Activated CD8-positive, alpha-beta memory T cell treated with anti-CD3 and anti-CD28 coated beads for 1 hour (primary cell): ENCODE measurements around the gene PRSS21.

ENCODE experiments used
- DNase-seq, 2 donors: peaks; one replicate each; pipeline ENCODE4 v3.0.0-alpha.2; 2020; ENCODE audit warnings: low read depth in 1 of 2; ENCODE audit errors: extremely low read depth in 1 of 2

Gene PRSS21

DNA sequence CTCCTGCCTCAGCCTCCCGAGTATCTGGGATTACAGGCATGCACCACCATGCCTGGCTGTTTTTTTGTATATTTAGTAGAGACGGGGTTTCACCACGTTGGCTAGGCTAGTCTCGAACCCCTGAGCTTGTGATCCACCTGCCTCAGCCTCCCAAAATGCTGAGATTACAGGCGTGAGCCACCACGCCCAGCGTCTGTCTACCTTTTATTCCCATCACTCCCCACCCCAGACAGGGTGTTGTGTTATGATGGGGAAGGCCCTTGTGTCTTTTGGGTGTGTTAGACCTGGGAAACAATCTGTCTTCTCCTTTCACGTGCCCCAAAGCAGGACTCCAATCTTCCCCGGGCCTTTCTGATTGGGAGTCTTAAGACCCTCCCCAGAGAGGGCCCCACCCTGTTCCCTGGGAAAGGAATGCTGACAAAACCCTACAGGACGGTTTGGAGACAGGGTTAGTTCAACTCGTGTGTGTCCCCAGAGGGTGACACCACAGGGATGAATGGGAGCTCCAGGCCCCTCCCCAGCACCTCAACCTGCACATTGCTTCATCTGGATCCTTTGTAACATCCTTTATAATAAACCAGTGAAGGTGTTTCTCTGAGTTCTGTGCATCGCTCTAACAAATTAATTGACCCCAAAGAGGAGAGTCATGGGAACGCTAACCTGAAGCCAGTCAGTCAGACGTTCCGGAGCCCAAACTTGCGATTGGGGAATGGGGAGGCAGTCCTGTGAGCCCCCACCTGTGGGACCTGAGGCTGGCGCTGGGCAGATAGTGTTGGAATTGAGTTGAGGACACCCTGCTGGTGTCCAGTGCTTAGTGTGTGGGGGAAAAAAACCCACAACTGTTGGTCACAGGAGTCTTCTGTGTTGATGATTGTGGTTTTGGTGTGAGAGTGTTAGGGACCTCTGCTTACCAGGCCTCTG is 36.8 kb upstream of the PRSS21 start:
- DNase-seq: no peak

DNA sequence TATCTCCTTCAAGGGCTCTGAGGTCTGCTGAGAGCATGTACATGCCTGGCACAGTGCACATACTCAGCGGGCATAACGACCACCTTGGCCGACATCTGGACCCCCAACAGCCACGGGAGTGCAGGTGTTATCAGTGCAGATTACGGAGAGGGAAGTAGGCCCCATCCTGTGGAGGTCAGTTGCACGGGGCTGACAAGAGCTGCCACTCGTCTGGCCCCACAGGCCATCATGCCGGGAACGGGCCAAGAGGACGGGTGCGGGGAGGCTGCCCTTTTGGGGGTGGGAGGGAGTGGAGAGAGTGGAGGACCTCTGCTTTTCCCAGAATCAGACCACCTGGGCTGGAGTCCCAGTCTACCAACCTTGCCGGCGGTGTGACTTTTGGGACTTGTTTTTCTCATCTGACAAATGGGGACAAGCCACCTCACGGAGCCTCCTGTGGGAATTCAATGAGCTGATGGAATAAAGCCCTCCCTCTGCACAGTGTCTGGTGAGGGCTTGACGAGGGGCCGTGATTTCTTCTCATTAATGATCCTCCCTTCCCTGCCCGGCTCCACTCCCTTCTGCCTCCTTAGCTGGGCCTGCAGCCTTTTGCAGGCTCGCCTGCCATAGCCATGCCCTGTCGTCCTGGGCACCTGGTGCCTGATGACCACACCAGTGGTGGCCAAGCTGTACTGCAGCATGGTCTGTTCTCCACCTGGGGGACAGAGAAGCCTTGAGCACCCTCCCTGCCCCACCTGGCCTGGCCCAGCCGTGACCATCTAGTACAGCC is 34.3 kb upstream of the PRSS21 start:
- no peak for DNase-seq

DNA sequence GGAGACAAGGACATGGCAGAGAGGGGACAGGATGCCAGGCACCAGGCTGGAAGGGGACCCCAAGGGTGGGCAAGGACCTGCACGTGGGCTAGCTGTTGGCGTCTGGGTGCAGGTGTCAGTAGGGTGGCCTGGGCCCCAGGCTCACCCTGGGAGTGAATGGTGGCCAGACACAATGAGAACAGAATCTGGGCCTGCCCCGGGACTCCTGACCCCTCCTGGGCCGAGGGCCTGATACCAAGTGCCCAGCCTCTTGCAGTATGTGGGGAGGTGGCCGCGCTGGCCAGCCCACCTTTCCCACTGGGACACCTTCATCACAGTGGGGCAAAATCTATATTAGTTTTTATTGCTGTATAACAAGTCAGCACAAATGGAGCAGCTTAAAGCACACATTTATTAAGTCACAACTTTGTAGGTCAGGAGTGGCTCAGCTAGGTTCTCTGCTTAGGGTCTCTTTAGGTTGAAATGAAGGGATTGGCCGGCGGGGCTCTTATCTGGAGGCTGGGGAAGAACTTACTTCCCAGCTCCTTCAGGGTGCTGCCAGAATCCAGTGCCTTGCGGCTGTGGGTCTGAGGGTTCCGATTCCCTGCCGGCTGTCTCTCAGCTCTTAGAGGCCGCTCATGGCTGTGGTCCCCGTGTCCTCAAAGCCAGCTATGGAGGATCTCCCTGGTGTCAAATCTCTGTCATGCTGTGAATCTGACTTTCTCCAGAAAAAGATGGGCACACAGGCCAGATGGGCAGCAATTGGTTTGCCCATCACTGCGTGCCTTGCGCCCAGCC is 33.3 kb upstream of the PRSS21 start:
- no peak for DNase-seq

DNA sequence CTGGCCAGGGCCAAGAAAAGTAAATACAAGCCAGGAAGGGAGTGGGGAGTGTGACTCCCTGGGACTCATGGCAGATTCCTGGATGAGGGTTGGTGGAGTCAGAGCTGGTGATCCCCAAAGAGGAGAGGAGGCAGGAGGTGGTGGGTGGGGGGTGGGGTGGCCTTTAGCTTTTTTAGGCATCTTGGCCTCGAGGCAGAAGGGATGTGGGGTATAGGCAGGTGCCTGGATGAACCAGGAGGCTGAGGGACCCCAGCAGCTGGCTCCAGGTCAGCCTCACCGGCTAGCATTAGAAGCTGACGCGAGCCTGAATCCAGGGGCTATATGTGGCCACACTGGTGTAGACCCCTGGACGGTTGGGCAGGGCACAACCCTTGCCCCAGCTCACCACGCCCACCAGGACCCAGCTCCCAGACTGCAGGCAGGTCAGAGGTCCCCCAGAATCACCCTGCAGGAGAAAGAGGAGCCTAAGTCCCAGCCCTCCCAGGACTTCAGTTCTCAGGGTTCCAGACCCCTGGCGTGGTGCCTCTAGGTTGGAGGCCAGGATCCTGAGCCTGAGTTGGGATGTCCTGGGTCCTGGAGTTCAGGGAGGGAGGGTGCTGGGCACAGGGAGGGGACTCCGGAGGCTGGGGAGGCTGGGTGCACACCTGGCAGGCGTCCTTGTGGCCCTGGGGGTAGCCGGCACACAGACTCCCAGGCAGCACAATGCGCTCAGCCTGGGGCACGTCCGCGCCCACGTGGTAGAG is 32.5 kb upstream of the PRSS21 start:
- DNase-seq: no peak

DNA sequence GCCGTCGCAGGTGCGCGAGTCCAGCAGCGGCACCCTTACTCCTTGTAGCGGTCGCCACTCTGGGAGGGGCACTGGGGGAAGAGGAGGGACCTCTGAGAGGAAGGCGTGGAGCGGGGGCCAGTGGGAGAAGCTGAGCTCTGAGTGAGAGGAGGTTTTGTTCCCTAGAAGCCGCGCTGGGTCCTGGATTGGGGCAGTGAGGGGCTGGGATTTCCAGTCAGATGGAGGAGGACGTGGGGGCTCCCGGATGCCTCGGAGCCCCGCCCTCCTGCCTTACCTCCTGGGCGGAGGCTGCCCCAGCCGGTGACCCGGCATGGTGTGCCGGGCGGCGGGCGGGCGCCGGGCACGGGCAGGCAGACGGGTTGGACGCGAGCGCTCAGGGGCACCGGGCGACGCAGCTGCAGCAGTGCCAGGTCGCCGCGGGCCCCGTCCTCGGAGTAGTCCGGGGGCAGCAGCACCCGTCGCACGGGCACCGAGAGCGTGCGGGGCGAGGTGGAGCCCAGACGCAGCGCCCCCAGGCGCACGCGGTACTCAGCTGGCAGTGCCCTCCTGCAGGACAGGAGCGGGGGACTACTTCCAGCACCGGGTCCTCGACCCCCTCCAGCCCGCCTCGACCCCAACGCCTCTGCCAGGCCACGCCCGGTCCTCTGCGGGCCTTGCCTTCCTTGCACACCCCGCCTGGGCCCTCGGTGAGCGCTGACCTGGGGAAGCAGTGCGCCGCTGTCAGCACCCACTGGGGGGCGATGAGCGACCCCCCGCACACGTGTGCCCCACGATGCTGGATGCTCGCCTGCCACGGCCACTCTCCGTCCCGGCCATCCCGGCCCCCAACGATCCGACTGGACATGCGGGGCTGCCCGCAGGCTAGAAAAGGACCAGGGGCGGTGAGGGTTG is 31.7 kb upstream of the PRSS21 start:
- no peak for DNase-seq

DNA sequence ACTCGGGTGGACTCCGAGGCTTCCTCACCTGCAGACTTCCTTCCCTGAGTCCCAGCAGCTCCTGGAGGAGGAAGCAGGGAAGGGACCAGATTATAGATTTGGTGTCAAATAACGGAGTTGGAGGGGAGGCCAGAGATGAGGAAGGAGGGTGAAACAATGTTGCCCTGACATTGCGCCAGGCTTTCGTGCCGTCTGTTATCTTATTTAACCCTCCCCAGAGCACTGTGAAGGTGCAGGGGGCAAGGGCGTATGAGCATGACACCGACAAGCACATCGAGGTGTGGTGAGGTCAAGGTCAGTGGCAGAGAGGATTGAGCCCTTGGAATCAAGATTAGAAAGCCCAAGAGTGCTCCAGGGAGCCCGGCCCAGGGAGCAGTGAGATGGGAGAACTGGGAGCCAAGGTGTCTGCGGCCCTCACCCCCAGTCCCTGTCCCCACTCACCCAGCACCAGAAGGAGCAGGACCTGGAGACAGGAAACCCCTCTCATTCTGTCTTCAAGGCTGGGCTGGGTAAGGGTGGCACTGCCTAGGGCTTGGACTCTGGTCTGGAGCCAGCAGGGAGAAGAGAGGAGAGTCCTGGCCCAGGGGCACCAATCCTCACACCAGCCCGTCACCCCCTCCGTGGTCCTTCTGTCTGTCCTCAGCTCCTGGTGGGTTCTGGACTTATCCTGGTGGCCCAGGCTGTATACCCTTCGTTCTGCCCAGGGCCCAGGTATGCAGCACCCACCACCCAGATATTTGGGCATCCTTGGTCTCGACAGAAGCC is 30.8 kb upstream of the PRSS21 start:
- no peak for DNase-seq

DNA sequence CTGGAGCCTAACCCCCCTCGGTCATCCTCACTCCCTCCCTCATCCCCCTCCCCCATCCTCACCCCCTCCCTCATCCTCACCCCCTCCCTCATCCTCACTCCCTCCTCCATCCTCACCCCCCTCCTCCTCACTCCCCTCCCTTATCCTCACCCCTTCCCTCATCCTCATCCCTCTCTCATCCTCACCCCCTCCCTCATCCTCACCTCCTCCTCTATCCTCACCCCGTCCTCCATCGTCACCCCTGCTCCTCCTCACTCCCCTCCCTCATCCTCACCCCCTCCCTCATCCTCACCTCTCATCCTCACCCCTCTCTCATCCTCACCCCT is 30.2 kb upstream of the PRSS21 start:
- DNase-seq: no peak

DNA sequence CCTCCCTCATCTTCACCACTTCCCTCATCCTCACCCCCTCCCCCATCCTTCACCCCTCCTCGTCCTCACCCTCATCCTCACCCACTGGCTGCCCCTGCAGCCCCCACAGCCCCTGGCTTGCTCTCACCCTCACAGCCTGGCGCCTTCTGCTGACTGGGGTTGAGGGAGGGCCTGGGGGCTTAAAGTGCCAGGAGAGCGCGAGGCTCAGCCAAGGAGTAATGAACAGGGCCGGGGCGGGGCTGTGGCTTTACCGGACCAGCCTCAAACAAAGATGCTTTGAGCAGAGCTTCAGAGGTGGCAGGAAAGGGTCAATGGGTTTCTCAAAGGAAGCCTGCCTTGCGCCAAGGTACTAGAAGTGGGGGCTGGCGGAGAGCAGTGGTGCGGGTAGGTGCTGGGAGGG is 29.6 kb upstream of the PRSS21 start, which contains the start of gene PRSS33:
Gene PRSS33 (minus strand): TSS at position 155 of the 400 bp plus-strand sequence. CDS start 1,013 bp downstream, outside the sequence.
- DNase-seq: no peak

DNA sequence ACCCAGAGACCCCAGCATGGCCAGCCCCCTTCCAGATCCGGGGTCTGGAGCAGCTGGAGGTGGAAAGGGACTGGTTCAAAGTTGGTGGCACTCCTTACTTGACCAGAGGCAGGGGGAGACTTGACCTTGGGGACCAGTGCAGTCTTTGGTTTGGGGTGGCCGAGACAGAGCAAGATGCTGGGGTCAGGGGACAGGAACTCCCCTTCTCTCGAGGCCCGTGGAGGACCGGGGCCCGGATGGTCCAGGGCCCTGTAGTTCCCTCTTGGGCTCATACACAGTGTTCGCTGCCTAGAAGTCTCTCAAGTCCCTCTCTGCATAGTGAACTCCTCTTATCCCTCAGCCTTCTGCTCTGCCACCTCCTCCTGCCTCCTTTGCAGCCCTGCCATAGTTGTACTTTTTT is 29.1 kb upstream of the PRSS21 start:
- DNase-seq: no peak

DNA sequence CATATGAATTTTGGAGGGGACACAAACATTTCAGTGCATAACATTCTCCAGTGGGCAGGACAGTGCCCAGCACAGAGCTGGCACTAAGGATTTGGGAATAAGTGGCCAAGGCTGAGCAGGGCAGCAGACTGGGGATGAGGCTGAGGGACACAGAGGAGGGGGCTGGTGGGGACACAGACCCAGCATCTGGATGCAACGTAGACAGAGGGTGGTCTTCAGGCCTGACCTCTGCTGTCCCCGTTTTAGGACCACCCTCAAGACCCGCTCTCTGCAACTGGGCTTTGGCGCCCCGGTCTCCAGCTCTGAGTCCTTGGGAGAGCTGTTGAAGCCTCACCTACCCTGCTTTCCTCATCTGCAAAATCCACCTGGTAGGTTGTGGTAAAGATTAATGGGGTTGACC is 26.4 kb upstream of the PRSS21 start:
- DNase-seq: no peak

DNA sequence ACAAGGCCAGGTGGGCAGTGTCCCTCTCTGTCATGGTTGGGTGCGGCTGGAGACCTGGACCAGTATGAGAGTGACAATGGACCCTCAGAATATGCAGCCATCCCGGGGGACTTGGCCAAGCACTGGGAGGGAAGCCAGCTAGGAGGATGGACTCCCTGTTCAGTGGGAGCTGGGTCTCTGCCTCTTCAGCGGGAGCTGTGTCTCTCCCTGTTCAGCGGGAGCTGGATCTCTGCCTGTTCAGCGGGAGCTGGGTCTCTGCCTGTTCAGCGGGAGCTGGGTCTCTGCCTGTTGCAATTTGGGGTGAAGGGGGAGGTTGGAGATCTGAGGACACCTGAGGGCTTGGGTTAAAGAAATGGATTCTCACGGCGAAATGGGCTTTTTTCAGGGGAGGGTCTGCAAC is 25.9 kb upstream of the PRSS21 start:
- no peak for DNase-seq

DNA sequence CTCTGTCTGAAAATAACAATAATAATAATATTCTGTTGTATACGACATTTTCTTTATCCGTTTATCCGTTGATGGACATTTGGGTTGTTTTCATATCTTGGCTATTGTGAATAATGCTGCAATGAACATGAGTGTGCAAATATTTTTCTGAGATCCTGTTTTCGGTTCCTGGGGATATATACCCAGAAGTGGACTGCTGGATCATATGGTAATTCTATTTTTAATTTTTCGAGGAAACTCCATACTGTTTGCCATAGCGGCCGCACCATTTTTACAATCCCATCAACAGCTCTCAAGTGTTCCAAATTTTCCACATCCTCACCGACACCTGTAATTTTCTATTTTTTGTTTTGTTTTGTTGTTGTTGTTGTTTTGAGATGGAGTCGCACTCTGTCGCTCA is 24.1 kb upstream of the PRSS21 start:
- DNase-seq: no peak

DNA sequence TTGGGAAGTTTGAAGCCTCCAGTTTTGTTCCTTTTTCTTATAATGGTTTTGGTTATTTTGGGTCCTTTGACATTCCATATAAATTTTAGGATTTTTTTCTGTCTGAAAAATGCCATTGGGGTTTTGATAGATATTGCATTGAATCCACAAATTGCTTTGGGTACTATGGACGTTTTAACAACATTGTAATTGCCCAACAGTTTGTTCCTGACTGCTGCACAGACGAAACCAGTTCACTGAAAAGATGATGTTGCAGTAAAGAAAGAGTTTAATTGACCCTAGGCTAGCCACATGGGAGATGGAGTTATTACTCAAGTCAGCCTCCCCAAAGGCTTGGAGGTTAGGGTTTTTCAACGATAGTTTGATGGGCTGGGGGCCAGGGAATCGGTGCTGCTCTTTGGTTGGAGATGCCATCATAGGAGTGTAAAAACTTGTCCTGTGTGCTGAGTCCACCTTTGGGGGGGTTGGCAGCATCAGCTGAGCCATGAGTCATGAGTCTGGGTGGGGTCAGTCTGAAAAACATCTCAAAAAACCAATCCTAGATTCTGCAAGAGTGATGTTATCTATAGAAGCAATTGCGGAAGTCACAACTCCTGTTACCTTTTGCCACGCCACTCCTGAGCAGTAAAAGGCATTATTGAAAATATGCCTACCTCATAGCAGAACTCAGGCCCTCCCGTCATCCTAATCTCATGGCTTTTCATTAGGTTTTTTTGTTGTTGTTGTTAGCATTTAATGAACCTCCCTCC is 21.5 kb upstream of the PRSS21 start:
- no peak for DNase-seq

DNA sequence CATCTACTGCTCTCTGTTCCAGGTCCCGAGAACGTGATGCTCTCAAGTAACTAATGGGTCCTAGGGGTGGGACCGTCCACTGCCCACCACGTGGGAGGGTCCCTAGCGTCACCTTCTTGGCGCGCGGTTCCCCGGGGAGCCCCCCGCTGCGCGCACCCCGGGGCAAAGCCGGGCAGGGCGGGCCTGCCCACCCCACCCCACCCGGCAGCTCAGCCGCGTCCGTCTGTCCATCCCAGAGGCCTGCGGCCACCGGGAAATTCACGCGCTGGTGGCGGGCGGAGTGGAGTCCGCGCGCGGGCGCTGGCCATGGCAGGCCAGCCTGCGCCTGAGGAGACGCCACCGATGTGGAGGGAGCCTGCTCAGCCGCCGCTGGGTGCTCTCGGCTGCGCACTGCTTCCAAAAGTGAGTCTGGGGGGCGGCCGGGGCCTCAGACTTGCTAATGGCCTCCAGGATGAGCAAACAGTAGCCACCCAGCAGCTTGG is 18.3 kb upstream of the PRSS21 start:
- DNase-seq: no peak

DNA sequence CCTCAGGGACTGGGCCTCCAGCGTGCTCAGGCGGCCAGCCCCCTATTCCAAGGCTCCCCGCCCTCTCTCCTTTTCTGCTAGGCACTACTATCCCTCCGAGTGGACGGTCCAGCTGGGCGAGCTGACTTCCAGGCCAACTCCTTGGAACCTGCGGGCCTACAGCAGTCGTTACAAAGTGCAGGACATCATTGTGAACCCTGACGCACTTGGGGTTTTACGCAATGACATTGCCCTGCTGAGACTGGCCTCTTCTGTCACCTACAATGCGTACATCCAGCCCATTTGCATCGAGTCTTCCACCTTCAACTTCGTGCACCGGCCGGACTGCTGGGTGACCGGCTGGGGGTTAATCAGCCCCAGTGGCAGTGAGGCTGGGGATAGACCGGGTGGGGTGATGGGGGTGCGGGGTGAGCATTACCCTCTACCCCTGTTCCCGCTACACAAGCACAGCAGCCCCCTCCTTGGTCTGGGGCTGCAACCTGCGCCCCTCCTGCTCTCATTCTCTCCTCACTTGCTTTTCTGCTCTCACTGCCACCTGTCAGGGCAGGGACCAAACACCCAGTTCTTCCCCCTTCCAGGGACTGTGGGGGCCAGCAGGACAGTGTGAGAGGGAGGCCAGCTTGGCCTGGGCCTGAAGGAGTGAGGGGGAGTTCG is 17.7 kb upstream of the PRSS21 start:
- no peak for DNase-seq

DNA sequence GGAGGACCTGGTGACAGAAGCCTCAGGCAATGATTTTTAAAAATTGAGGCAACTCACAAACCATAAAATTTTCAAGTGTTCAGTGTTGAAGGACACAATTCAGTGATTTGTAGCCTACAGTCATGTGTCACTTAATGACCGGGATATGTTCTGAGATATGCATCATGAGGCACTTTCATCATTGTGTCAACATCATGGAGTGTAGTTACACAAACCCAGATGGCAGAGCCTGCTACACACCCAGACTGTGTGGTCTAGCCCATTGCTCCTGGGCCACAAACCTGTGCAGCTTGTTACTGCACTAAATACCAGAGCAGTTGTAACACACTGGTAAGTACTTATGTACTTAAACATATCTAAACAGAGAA is 17.2 kb upstream of the PRSS21 start:
- DNase-seq: no peak

DNA sequence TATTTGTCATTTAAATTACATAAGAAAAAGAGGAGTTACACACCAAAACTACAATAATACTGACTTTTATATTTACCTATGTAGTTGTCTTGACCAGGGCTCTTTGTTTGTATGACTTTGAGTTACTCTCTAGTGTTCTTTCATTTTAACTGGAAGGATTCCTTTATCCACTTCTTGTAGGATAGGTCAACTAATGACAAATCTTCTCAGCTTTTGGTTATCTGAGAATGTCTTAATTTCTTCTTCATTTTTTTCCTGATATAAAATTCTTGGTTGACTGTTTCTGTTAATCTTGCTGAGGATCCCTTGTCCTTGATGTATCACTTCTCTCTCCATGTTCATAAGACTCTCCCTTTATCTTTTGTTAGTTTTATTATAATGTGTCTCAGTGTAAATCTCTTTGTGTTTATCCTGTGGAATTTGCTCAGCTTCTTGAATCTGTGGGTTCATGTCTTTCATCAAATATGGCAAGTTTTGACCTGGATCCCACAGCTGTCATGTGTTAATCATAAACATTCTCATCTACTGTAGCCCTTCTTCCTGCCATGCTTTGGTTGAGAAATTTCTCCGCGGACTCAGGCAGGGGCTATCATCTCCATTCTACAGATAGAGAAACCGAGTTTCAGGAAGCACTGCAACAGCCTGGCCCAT is 13.4 kb upstream of the PRSS21 start:
- DNase-seq: no peak
